CD4-positive, CD25-positive, alpha-beta regulatory T cell (primary cell): ENCODE measurements around the gene PRKG1. TPM values are rescaled to one million over a fixed set of nuclear protein-coding genes. Genes with fewer than 3 reads are reported as not detected.

Experiments
- ATAC-seq, 2 donors: fragments of 150-1000 bp; cut with Tn5 transposase; one replicate each; pipeline ENCODE4 v1.10.0; 2021; ENCODE audit warnings: low read depth in 2 of 2, moderate number of reproducible peaks in 2 of 2, moderate library complexity in 1 of 2
- DNase-seq, 3 donors: peaks; one replicate each; pipeline versions ENCODE4 v3.0.0 to v3.0.0-alpha.2; 2012 to 2022; ENCODE audit warnings: mixed read lengths in 1 of 3
- H3K27ac ChIP-seq: one replicate; pipeline ENCODE4 v1.7.0; 2013; ENCODE audit warnings: mild to moderate bottlenecking, low read length; ENCODE audit not compliant: insufficient read depth, poor library complexity, severe bottlenecking
- H3K27me3 ChIP-seq: one replicate; pipeline ENCODE4 v1.7.0; 2013; ENCODE audit warnings: low read length; ENCODE audit not compliant: control insufficient read depth, insufficient read depth
- H3K36me3 ChIP-seq: one replicate; pipeline ENCODE4 v1.7.0; 2013; ENCODE audit warnings: mild to moderate bottlenecking, low read length, moderate library complexity; ENCODE audit not compliant: control insufficient read depth, insufficient read depth
- H3K4me1 ChIP-seq: 2 replicates; pipeline ENCODE4 v1.7.0; 2013; ENCODE audit warnings: mild to moderate bottlenecking, low read length; ENCODE audit not compliant: insufficient read depth, control insufficient read depth, poor library complexity, severe bottlenecking
- H3K4me3 ChIP-seq: one replicate; pipeline ENCODE4 v1.7.0; 2013; ENCODE audit warnings: low read depth, mild to moderate bottlenecking, low read length, moderate library complexity
- H3K9me3 ChIP-seq, 2 experiments: 1 replicate in 1 of 2; 2 replicates in 1 of 2; pipeline ENCODE4 v1.7.0; 2013; ENCODE audit warnings: low read length in 2 of 2, mild to moderate bottlenecking in 1 of 2, moderate library complexity in 1 of 2; ENCODE audit not compliant: control insufficient read depth in 2 of 2
- H3K27ac Mint-ChIP-seq, 3 donors: one replicate each; pipeline ENCODE4 v1.8.0; 2020 to 2022; ENCODE audit warnings: mild to moderate bottlenecking in 3 of 3, mixed read lengths in 3 of 3, moderate library complexity in 2 of 3
- H3K27me3 Mint-ChIP-seq: one replicate; pipeline ENCODE4 v1.8.0; 2022; ENCODE audit warnings: mild to moderate bottlenecking, mixed read lengths
- H3K36me3 Mint-ChIP-seq: one replicate; pipeline ENCODE4 v1.8.0; 2020; ENCODE audit warnings: mixed read lengths
- H3K4me1 Mint-ChIP-seq, 4 donors: one replicate each; pipeline ENCODE4 v1.8.0; 2020 to 2022; ENCODE audit warnings: mixed read lengths in 4 of 4, mild to moderate bottlenecking in 1 of 4
- H3K4me3 Mint-ChIP-seq, 4 donors: one replicate each; pipeline ENCODE4 v1.8.0; 2020 to 2022; ENCODE audit warnings: mild to moderate bottlenecking in 4 of 4, mixed read lengths in 4 of 4, moderate library complexity in 3 of 4
- H3K9me3 Mint-ChIP-seq, 7 donors: one replicate each; pipeline ENCODE4 v1.8.0; 2020 to 2022; ENCODE audit warnings: mixed read lengths in 7 of 7, mild to moderate bottlenecking in 3 of 7, moderate library complexity in 2 of 7
- polyA plus RNA-seq, 4 donors: library from polyadenylated mRNA; unstranded; fragments of 300-500 nt; fragmentation: Illumina TruSeq; gene quantifications; one replicate each; pipeline ENCODE4 v1.2.3, GENCODE V29; 2021
- total RNA-seq: library from RNA; stranded (reverse); gene quantifications from one replicate; pipeline ENCODE4 v1.2.3, GENCODE V29; 2022

PRKG1 gene
- total and polyA plus RNA-seq, 5 donors from 2014 or later = 0.30 TPM; not detected in 4

DNA sequence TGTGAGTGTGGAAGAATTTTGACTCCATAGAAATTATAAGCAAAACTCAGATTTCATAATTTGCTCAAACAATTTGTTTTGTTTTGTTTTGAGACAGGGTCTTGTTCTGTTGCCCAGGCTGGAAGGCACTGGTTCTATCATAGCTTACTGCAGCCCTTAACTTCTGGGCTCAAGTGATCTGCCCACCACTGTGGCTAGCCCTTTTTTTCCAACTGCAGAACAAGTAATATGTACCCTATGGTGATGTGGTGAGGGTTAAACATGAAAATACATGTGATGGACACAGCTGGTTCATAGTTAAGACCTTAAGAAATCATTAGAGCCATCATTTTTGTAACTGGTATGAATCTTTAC lies 594.0 kb downstream of the PRKG1 start:
- Histone ChIP-seq H3K36me3 (no peaks in the 10 kb centered on the region), H3K9me3 (no peaks in the 10 kb centered on the region), H3K4me1 (no peaks in the 10 kb centered on the region), H3K4me3 (no peak overlapping the region), H3K27me3 (no peaks in the 10 kb centered on the region), H3K27ac (no peak overlapping the region)
- peaks cover 0 to 2% (median 0%) of the 10 kb centered on the region in 7 donors for H3K9me3 Mint-ChIP-seq
- ATAC-seq = no peak
- no peak for DNase-seq
- no peaks in the 10 kb centered on the region for H3K4me1 Mint-ChIP-seq
- no peaks in the 10 kb centered on the region for H3K36me3 Mint-ChIP-seq
- H3K27ac Mint-ChIP-seq = no peak overlapping the region
- H3K27me3 Mint-ChIP-seq = peaks cover 14% of the 10 kb centered on the region
- H3K4me3 Mint-ChIP-seq = no peak overlapping the region

DNA sequence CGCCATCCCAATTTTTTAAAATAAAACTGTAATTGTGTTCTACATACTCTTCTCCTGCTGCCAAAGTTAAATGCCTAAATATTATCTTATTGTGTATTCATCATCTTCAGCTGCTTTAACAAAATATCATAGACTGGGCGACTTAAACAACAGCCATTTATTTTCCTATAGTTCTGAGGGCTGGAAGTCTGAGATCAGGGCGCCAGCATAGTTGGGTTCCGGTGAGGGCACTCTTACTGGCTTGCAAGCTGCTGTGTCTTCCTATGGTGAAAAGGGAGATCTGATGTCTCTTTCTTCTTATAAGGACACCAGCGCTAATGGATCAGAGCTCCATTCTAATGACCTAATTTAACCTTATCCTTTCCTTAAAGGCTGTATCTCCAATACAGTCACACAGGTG lies 594.8 kb downstream of the PRKG1 start:
- H3K4me3 Mint-ChIP-seq = no peak overlapping the region
- Histone ChIP-seq H3K27ac (no peak overlapping the region), H3K9me3 (no peaks in the 10 kb centered on the region), H3K27me3 (no peaks in the 10 kb centered on the region), H3K36me3 (no peaks in the 10 kb centered on the region), H3K4me3 (no peak overlapping the region), H3K4me1 (no peaks in the 10 kb centered on the region)
- DNase-seq (no peak), ATAC-seq (no peak)
- H3K4me1 Mint-ChIP-seq = no peaks in the 10 kb centered on the region
- no peaks in the 10 kb centered on the region for H3K36me3 Mint-ChIP-seq
- H3K27me3 Mint-ChIP-seq = peaks cover 16% of the 10 kb centered on the region
- H3K9me3 Mint-ChIP-seq = peaks cover 0 to 2% (median 0%) of the 10 kb centered on the region in 7 donors
- H3K27ac Mint-ChIP-seq = no peak overlapping the region

DNA sequence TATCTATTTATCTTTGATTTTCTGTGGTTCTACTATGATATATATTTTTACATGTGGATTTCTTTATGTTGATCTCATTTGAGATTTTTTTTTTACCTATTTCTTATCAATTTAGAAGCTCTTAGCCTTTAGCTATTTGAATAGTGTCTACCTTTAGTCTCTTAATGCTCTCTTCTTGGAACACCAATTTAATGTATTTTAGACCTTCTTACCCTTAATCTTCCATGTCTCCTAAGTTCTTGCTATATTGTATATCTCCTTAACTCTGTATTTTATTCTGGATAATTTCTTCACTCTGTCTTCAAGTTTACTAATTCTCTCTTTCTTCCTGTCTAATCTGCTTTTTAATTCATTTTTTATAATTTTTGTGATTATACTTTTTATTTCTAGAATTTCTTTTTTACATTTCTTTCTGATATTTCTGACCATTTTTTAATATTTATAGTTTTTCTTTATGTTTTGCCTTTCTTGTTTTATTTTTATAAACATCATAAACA lies 597.8 kb downstream of the PRKG1 start:
- Histone ChIP-seq H3K27me3 (no peaks in the 10 kb centered on the region), H3K4me3 (no peak overlapping the region), H3K27ac (no peak overlapping the region), H3K36me3 (no peaks in the 10 kb centered on the region), H3K9me3 (no peaks in the 10 kb centered on the region), H3K4me1 (no peaks in the 10 kb centered on the region)
- Mint-ChIP-seq H3K9me3 (peaks cover 0 to 2% (median 0%) of the 10 kb centered on the region in 7 donors), H3K4me3 (no peak overlapping the region), H3K4me1 (no peaks in the 10 kb centered on the region), H3K27ac (no peak overlapping the region), H3K27me3 (peaks cover 8% of the 10 kb centered on the region), H3K36me3 (no peaks in the 10 kb centered on the region)
- no peak for DNase-seq
- no peak for ATAC-seq

DNA sequence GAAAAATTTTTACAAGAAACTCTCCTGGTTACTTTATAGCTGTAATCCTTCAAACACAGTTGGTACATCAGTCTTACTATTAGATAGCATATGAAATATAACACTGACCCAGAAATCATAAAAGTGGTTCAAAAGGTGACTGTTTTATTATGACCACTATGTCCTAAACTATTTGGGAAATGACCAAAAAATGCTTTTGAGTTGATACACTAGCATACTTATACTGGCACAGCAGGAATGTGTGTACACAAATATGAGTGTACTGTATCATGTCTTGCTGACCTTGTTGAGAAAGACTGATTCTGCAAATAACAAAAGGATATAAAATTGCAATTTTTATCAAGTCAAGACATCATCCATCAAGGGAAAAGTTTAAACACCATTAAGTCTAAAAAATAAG lies 600.8 kb downstream of the PRKG1 start:
- no peaks in the 10 kb centered on the region for H3K36me3 ChIP-seq
- DNase-seq (no peak), ATAC-seq (no peak)
- H3K27ac Mint-ChIP-seq = no peak overlapping the region
- no peak overlapping the region for H3K4me3 ChIP-seq
- no peaks in the 10 kb centered on the region for H3K36me3 Mint-ChIP-seq
- peaks cover 7% of the 10 kb centered on the region for H3K27me3 ChIP-seq
- H3K9me3 ChIP-seq = no peaks in the 10 kb centered on the region
- no peak overlapping the region for H3K27ac ChIP-seq
- H3K9me3 Mint-ChIP-seq = peaks cover 0 to 2% (median 0%) of the 10 kb centered on the region in 7 donors
- H3K4me1 ChIP-seq = no peaks in the 10 kb centered on the region
- H3K27me3 Mint-ChIP-seq = peaks cover 13% of the 10 kb centered on the region
- H3K4me1 Mint-ChIP-seq = no peaks in the 10 kb centered on the region
- no peak overlapping the region for H3K4me3 Mint-ChIP-seq

DNA sequence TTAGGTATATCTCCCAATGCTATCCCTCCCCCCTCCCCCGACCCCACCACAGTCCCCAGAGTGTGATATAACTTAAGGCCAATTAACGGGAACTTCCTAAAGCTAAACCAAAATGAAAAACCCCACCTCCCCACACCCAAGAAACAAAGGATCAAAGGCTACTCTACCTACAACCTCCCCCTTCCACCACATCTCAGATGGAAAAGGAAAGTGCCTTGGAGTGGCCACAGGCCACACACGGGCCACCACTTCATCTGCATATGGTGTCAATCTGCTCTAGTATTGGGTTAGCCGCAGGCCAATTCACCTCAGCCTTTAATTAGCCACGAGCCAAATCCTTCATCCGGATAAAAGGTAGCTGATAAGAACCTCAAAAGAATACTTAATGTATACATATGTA lies 605.6 kb downstream of the PRKG1 start:
- Mint-ChIP-seq H3K4me1 (no peaks in the 10 kb centered on the region), H3K27ac (no peak overlapping the region), H3K27me3 (peaks cover 19% of the 10 kb centered on the region), H3K36me3 (no peaks in the 10 kb centered on the region), H3K4me3 (no peak overlapping the region), H3K9me3 (peaks cover 0 to 1% (median 0%) of the 10 kb centered on the region in 7 donors)
- Histone ChIP-seq H3K4me1 (no peaks in the 10 kb centered on the region), H3K4me3 (no peak overlapping the region), H3K27ac (no peak overlapping the region), H3K27me3 (peaks cover 12% of the 10 kb centered on the region), H3K9me3 (no peaks in the 10 kb centered on the region), H3K36me3 (no peaks in the 10 kb centered on the region)
- DNase-seq = no peak
- ATAC-seq = no peak

DNA sequence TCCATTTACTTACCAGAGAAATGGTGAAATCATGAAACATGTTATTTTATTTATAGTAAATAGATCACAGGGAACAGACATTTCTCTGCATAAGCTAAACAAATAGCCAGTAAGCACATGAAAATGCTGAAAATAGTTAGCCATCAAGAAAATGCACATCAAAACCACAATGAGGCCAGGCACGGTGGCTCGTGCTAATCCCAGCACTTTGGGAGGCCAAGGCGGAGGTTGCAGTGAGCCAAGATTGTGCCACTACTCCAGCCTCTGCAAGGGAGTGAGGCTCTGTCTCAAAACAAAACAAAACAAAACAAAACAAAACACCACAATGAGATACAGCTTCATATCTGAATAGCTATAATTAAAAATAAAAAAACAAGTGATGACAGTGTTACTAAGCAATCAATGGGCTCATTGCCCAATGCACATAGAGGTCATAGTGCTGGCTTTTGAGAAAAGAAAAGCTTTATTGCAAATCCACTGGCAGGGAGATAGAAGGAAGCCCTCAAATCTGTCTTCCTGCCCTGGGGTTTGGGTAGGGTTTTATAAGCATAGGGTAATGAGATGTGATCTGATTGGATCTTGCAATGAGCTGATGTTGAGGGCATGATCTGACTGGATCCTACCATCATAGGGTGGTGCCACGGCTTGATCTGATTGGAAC lies 608.9 kb downstream of the PRKG1 start:
- H3K4me1 Mint-ChIP-seq = no peaks in the 10 kb centered on the region
- H3K27me3 ChIP-seq = peaks cover 10% of the 10 kb centered on the region
- no peak overlapping the region for H3K27ac Mint-ChIP-seq
- H3K36me3 Mint-ChIP-seq = no peaks in the 10 kb centered on the region
- H3K27ac ChIP-seq = no peak overlapping the region
- no peak for DNase-seq
- H3K4me3 Mint-ChIP-seq = no peak overlapping the region
- no peaks in the 10 kb centered on the region for H3K9me3 ChIP-seq
- no peaks in the 10 kb centered on the region for H3K4me1 ChIP-seq
- H3K36me3 ChIP-seq = no peaks in the 10 kb centered on the region
- H3K9me3 Mint-ChIP-seq = peaks cover 0 to 1% (median 0%) of the 10 kb centered on the region in 7 donors
- no peak overlapping the region for H3K4me3 ChIP-seq
- H3K27me3 Mint-ChIP-seq = peaks cover 19% of the 10 kb centered on the region
- no peak for ATAC-seq

DNA sequence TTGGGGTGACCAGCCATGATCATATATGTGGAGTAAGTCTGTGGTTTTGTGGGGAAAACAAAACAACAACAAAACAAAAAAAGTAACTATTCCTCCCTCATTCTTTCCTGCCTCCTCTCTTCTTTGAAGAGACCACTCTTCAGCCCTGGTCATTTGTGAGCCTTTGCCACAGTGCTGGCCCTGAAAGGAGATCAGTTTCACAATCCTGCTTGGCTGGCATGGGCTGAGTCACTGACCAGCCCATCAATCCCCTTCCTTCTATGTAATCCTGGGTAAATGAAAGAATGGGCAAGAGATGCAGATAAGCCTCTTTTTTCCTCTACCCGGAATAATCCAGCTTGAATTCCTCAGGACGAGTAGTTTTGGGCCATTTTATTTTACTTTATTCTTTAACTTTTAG lies 611.5 kb downstream of the PRKG1 start:
- Mint-ChIP-seq H3K4me3 (no peak overlapping the region), H3K9me3 (peaks cover 0 to 3% (median 0%) of the 10 kb centered on the region in 7 donors), H3K36me3 (no peaks in the 10 kb centered on the region), H3K27ac (no peak overlapping the region), H3K4me1 (peaks cover 0 to 4% (median under 1%) of the 10 kb centered on the region in 4 donors), H3K27me3 (peaks cover 13% of the 10 kb centered on the region)
- Histone ChIP-seq H3K27ac (no peak overlapping the region), H3K9me3 (no peaks in the 10 kb centered on the region), H3K4me3 (no peak overlapping the region), H3K4me1 (no peaks in the 10 kb centered on the region), H3K36me3 (no peaks in the 10 kb centered on the region), H3K27me3 (peaks cover 8% of the 10 kb centered on the region)
- DNase-seq (no peak), ATAC-seq (no peak)

DNA sequence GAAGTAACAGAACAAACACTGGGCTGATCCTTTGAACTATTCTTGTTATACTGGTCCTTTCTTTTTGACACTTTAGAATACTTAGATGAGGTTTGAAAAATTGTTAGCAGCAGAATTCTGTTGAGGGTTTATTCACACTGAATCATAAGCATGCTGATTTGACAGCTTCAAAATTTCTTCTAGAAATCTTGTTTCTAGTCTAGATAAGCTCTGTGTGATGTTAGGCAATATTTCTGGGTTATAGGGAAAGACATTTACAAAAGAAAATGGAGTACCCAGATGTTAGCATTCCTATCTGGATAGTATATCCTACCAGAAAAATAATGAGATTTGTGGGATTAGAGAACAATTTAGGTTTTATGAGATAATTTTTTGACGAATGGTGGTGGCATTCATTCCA lies 613.0 kb downstream of the PRKG1 start:
- Mint-ChIP-seq H3K9me3 (peaks cover 0 to 3% (median 0%) of the 10 kb centered on the region in 7 donors), H3K36me3 (no peaks in the 10 kb centered on the region), H3K4me1 (peaks cover 0 to 4% (median under 1%) of the 10 kb centered on the region in 4 donors), H3K27me3 (peaks cover 16% of the 10 kb centered on the region), H3K27ac (no peak overlapping the region), H3K4me3 (no peak overlapping the region)
- Histone ChIP-seq H3K4me1 (no peaks in the 10 kb centered on the region), H3K4me3 (no peak overlapping the region), H3K27me3 (peaks cover 8% of the 10 kb centered on the region), H3K36me3 (no peaks in the 10 kb centered on the region), H3K27ac (no peak overlapping the region), H3K9me3 (no peaks in the 10 kb centered on the region)
- DNase-seq (no peak), ATAC-seq (no peak)
